HG02840 (cell line): ENCODE results near the gene GID8.
"Not testable (repeated sequence)": the region's sequence is repeated elsewhere in the genome, so short reads cannot be mapped to it uniquely, and the experiment has no call there.

ENCODE experiments used
- ATAC-seq: cut with Tn5 transposase; IDR thresholded peaks from one replicate; pipeline ENCODE4 v1.9.1; 2021; ENCODE audit warnings: mild to moderate bottlenecking, moderate library complexity, moderate number of reproducible peaks; ENCODE audit not compliant: unreplicated experiment, low FRiP score

GID8 gene

GRCh38 chr20:62920039-62920645 lies 17.8 kb upstream of the GID8 start:
- ATAC-seq: no peak

GRCh38 chr20:62921119-62921687 lies 16.7 kb upstream of the GID8 start:
- ATAC-seq: no peak

- ATAC-seq: no peak
These were observed 15.5 kb upstream of the GID8 start for GRCh38 chr20:62922451-62922921.

GRCh38 chr20:62923059-62923668 lies 14.8 kb upstream of the GID8 start:
- ATAC-seq: not testable (repeated sequence)

GRCh38 chr20:62923669-62924441 lies 14.1 kb upstream of the GID8 start:
- no peak for ATAC-seq

- ATAC-seq: no peak
These were observed 13.4 kb upstream of the GID8 start for GRCh38 chr20:62924442-62925075.

GRCh38 chr20:62925076-62925419 lies 12.9 kb upstream of the GID8 start:
- no peak for ATAC-seq

GRCh38 chr20:62925420-62926228 lies 12.3 kb upstream of the GID8 start:
- ATAC-seq: peak; percentile 18

GRCh38 chr20:62926229-62927127 lies 11.5 kb upstream of the GID8 start, which contains the start of gene DIDO1:
TSS of gene DIDO1 (minus strand) at chr20:62926505.
- peak; percentile 75 for ATAC-seq

- ATAC-seq: no peak
These were observed 10.7 kb upstream of the GID8 start for GRCh38 chr20:62927128-62927705.

GRCh38 chr20:62928246-62928939 lies 9.6 kb upstream of the GID8 start:
- ATAC-seq: no peak

- ATAC-seq: no peak
These were observed 8.9 kb upstream of the GID8 start for GRCh38 chr20:62929051-62929538.

- no peak for ATAC-seq
These were observed 6.5 kb upstream of the GID8 start for GRCh38 chr20:62931464-62931863.

- ATAC-seq: no peak
These were observed 4.0 kb upstream of the GID8 start for GRCh38 chr20:62933966-62934365.

GRCh38 chr20:62935204-62935967 lies 2.6 kb upstream of the GID8 start:
- ATAC-seq: no peak

- ATAC-seq: no peak
These were observed 1.9 kb upstream of the GID8 start for GRCh38 chr20:62935968-62936585.
